Anterior cingulate cortex (tissue), 58 donors: Measurements from ENCODE around the gene PLET1.

Experiments used
- DNase-seq, 58 donors: peaks; one replicate each; lab custom pipeline; 2025; lab: John Stamatoyannopoulos, UW

The PLET1 gene, protein sequence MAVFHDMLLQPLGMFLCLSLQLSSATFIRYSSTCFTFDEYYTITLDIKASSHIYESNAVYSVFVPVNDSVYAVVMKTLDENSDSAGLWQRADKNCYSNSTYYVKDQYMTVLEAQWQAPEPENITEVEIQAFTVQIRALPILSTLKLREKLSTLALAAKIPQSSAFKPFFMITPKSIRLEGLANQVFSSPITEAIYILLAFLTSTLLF

DNA sequence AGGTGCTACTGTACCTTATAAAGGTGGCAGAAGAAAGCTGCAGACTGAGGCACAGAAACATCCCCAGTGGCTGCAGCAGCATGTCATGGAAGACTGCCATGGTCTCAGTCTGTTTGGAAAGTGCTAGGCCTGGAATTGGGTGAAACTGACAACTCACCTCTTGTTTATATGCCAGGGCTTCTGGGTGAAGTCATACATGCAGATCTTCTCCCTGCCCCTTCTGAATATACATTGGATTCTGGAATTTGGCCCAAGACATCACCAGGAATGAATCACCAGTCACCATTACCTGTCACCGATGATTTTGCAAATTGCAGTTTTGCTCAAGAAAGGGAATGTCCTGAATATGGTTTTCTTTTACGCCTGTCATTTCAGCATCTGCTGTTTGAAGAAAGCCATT, at the start of gene PLET1:
TSS of gene PLET1 (minus strand) at position 371 of the 400 bp plus-strand sequence. CDS start at position 100, 271 bp downstream.
- no peak for DNase-seq

DNA sequence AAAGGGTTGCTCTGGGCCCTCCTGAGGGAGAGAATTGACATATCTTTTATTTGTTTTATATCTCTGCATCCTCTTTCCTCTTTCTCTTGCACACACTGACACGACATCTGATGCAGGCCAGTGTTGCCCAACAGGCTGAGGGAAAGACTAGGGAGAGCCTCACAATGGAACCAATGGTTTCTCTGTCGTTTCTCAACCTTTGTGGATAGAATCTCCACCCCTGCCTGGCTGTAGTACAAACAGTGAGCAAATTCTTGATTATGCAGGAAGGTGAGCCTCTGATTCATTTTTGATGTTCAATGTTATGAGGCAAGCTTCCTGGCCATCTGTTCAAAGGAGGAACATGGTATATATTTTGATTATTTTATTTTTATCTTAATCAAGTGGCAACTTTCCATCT, 49.8 kb upstream of the PLET1 start:
- no peak for DNase-seq

DNA sequence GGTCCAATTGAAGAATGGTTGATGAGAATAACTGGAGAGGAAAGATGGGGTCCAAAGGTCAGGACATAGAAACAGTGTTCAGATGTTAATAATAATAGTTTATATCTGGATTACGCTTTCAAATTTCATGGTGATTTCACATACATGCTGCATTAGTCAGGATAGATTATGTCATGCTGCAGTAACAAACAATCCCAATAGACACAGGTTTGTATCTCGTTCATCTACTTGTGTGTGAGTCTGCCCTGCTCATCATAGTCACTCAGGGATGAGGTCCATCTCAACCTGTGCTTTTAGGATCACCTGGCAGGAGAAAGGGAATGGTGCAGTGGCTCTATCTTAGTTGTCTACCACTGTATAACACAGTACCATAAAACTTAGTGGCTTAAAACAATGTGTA, 48.0 kb upstream of the PLET1 start:
- no peak for DNase-seq

DNA sequence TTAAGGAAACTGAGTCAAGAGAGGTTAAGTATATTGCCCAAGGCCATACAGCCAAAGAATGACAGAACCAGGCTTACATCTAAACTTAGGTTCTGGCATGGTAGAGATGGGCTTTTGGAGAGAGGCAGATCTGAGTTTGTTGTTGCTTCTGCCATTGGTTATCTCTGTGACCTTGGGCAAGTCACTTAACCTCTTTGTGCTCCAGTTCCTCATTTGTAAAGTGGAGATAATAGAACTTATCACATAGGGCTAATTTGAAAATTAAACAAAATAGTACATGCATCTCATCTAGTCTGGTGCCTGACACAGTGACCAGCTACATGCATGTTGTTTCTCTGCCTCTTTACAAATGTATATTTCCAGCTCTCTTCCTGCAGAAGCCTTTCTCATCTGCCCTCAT, 47.0 kb upstream of the PLET1 start:
- DNase-seq = no peak

DNA sequence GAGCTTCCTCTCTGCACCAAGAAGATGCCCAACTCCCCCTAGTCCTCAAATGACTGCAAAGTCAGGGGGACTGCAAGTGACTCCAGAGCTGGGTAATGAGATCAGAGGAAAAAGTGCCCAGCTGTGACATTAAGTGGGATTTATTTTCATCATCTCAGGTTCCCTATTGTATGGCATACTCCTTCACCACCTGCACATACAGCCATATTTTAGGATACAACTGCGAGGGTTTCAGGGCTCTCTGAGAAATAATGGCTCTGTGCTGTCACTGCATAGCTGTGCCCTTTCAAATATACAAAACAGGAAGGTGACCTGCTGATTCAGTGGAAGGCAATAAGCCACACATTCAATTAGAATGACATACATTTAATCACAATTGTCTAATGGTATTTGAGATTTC, 45.6 kb upstream of the PLET1 start:
- no peak for DNase-seq

DNA sequence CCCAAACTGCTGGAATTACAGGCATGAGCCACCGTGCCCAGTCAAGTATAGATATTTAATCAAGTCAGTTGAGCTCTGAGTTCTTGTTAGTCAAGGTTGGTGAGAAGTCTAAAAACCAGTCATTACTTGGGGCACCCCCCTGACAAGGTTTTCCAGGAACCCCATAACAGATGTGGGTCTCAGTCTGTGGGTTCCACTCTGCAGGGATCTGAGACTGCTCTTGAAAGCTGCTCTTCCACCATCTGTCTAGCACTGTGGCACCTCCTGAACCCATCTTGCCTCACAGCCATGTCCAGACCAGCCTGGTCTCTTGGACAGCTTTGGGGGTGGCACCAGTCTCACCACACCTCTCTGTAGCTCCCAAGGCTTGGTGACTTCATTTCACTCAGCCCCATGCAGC, 44.3 kb upstream of the PLET1 start:
- no peak for DNase-seq

DNA sequence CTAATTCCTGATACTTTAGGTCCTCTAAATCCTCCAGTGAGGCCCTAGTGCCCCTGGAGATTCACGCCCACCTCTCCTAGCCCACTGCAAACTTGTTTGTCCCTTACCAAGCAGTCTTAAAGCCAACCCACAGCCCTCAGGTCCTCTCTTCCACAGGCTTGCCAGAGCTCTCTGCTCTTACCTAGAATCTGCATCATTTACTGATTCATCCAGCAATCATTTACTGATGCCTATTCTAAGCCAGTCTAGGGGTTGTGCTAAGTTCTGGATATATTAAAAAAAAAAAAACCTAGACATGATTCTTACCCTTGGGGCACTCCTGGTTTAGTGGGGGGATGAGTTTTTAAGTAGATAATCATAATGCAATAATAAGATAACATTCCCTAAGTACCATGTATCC, 43.0 kb upstream of the PLET1 start:
- DNase-seq = no peak

DNA sequence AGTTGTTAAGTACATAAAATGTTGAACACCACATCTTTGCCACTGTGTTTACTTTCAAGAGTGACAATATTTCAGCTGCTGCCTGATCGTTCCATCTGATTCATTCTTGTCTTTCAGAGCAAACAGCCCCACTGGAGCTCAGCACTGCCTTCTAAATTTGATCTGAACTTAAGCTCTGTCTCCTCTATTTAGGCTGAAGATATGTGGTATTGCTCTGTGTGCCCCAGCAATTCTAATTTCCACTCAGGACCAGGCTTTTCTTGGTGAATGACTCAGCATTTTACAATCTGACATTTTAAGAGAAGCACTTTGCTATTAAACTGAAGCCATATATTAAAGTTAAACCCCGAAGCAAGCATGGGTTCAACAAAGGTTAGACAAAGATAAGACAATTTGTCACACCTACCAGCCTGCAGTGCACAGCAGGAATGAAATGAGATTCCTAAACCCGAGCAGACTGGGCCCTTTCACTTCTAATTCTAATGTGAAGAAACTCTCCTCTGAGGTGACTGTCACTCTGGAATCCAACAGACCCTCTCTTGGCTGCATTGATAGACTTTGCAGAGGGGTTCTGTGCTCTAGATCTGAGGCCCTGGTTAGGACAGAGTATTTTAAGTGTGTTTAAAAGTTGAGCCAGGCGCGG, 41.7 kb upstream of the PLET1 start:
- no peak for DNase-seq

DNA sequence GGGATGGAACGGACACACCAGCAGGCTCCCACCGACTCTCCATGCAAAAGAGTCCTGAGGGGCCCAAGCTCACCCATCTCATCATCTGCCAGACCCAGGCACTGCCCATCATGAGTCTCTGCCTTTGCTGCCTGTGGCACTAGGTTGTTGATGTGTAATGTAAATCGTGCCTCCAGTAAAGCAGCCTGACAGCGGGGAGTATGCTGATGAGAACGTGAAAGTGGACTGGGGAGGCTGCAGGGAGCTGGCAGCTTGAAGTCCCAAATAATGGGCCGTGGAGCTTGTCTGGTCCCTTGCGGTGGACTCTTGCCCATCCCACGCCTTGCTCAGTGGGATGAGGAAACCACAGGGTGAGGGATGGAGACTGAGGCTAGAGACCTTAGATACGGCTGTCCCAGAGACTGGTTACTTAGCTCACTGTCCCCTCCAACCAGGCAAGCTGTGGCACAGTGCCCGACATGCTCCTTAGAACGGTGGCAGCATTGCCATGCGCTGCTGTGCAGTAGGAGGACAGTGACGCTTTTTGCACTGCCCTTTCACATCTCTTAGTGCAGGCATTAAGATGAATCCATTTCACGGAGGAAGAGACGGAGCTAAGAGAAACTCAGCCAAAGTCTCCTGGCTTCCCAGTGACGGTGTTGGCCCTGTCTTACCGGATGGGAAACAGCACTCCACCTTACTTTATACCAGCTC, 39.6 kb upstream of the PLET1 start:
- DNase-seq = peak in 36 of 58 donors; percentile 9 to 58 (median 26)

DNA sequence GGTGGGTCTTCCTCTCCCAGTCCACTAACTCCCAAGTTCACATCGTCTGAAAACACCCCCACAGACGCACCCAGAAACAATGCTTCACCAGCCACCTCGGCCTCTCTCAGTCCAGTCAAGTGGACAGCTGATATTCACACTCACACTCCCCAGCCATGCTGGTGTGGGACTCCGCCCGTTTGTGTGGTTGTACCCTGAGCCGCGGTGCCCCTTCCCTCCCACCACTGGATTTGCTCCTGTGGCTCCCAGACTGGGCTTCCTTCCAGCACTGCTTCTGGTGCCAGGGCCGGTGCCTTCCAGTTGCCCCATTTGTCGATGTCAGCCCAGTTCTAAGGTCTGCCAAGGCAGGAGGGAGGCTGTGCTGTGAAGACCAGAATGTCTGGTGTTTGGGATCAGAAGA, 37.9 kb upstream of the PLET1 start:
- DNase-seq = peak in 19 of 58 donors; percentile 7 to 50 (median 22)

DNA sequence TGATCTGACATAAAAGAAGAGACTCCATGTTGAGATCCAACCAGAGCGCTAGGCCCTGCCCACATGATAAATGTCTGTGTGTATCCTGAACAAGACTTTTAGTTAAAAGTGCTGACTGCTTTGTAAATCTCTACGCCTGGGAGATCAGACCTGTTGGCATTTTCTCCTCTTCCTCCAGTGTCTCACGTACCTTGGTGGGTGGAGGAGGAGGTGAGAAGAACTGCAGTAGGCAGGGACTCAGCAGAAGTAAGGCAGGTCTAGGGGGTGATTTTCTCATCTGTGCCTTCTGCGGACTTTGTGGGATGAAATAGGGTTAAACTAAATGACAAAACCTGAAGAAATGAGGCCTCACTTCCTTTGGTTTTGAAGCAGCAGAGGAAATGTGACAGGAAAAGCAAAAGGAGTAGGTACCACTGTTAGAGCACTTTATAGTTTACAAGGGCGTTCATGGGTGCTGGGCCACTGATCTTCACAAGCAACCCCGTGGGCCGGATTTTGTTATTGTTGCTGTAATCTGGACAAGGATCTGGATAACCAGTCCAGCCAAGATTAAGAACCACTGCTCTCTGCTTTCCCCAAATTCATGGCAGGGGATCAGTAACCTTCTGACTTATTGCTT, 36.7 kb upstream of the PLET1 start:
- no peak for DNase-seq

DNA sequence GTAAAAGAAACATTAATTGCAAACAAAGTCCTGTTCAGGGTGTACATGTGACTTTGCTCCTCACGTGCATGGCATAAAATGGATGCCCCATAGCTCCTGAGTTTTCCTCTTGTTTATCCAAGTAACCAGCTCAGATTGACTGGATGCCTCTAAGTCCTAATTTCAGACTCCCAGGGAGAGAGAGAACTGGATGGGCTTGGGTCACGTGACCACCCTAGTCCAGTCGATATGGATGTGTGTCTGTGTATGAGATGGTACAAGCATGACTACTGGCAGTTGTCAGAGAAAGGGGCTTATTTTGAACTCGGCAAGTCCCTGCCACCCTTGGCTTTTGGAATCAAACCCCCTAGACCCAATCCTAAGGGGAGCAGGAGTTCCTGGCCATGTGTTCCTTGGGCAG, 35.4 kb upstream of the PLET1 start:
- DNase-seq = no peak

DNA sequence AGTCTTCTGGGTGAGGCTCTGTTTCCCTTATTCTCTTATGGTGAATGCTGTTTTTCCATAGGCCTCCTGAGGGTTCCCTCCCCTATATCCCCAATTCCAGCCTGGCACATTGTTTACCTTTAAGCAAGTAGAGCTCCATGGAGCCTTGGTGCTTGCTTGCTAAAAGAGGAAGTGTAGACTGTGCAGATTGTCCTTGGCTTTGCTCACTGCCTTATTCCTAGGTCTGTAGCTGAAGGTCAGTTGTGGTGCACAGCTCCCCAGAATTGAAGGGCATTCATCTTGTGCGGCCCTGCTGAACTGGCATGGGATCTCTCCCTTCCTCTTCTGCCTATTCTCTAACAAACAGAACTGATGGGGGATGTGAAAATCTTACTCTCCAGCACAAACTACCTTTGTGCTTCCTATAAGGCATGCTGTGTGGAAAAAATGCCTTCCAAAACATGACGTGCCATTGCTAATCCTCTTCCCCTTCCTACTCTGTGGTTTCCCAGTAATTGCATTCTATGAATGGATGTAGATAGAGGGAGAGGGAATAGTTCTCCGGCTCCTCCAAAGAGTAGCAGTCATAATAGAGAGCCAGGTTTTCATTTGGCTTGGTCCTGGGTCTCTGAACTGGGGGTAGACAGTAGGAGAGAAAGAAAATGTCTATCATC, 34.2 kb upstream of the PLET1 start:
- no peak for DNase-seq

DNA sequence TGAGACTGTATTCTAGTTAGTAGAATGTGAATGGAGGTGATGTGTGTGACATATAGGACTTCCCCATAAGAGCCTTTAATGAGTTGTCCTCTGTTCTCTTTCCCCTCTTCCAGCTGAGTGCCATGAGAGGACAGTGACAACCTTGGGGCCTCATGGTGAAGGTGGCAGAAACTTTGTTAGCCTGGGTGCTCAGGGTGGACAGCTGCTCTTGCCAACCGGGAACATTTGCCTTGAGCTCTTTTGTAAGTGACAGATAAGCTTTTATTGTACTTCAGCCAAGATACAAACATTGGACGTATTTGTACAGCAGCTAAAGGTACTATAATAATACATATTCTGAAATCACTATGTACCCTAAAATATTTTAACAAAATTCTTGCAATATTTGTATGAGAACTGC, 33.0 kb upstream of the PLET1 start:
- no peak for DNase-seq

DNA sequence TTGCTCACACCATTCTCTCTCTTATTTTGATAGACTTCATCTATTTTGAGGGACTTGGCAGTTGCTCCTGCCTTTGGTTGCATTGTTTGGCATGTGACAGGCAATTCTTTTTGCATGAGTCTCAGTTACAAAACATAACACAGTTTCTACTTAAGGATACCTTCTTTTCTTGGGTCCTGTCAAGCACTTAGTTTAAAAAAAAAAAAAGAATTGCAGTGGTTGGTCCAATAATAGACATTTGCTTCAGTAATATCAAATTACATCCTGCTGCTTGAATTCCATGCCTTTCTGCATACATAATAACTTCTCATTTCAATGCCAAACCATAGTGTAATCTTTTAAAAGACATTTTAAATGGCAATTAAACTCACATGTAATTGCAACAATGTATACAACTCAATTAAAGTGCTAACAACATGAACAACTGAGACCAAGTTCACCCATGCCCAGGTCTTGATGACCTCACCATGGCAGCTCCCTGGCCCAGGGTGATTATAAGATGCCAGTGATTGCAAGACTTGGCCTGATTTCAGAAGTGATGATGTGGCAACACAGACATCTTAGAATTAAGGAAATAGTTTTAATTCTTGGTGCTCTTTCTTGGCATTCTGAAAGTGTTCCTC, 32.2 kb upstream of the PLET1 start:
- no peak for DNase-seq

DNA sequence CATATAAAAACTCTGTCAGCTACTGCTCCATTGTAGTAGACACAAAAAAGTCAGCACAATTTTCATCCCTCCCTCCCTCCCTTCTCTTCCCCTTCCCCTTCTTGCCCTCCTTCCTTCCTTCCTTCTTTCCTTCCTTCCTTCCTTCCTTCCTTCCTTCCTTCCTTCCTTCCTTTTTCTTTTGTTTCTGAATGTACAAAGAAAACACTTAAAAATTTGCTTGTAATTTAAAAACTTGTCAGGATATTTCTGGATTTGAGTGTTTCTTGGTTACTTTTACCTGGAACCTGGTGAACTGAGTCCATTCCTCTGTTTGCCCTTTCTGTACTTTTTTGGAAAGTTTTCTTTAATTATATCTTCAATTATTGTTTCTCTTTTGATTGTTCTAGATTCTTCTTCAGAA, 31.5 kb upstream of the PLET1 start:
- DNase-seq = no peak

DNA sequence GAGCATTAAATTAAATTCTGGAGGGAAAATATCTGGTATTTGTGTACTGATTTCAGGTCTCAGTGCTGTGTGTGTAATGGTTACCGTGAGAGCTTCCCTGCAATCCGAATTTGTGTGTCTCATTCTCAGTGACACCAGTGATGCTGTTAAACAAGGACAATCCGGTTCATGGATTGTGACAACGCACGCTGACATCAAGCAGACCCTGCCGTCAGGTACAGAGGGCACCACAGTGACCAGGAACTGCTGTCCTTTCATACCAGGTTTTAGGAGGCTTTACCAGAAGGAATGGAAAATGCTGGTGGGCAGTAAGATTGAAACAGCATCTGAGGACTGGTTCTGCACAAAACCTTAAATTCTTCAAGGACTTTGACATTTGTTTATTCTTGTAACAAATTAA, 30.5 kb upstream of the PLET1 start:
- DNase-seq = no peak

DNA sequence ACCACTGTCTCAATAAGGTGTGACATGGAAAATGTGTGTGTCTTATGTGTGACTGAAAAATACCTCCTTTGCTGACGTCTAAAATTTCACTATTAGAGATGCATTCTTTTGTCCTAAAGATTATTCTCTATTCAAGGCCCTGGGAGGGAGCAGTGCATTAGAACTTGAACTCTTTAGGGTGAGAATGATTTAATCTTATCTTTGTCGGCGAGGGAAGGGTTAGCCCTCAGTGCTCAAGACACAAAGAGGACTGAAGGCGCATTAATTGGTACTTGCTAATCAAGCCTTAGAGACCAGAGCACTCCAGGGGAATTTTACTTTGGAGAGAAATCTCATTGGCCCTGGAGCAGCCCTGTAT, 29.8 kb upstream of the PLET1 start:
- no peak for DNase-seq

DNA sequence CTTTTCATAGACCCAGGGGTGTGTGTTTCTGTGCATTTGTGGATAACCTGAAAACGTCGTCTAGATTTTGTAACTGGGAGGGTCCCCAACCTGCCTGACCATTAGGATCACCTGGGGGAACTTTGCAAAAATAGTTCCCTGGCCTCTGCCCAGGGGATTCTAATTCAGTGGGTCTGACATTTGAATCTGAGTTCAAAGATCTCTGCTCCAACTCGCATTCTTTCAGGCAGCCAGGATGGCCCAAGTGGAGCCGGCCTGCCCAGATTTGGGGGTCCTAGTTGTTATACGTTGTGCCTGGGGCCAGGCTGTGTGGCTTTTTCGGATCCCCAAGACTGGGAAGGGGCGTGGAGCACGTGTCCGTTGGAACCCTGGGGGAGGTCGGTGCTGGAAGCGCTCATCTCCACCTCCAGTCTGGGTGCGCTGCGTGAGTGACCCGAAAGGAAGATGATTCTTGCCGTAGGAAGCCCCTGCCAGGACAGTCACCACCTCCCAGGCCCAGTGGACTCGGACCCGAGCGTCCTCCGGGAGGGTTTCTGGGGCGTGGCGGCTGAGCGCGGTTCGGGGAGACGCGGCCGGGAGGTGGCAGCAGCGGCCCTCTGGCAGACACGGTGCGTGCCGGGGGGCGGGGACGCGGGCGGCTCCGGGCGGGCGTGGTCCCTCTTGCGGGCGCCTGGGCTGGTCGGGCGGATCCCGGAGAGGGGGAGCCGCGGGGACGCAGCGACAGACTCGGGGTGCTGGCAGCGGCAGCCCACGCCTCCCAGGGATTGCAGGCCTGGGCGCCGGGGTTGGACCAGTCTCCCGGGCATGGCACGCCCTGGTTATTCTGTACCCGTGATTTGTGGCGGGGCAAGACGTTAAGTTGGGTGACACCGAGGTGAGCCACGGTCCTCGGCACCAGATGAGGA, 29.2 kb upstream of the PLET1 start:
- peak in 57 of 58 donors; percentile 27 to 89 (median 72) for DNase-seq

DNA sequence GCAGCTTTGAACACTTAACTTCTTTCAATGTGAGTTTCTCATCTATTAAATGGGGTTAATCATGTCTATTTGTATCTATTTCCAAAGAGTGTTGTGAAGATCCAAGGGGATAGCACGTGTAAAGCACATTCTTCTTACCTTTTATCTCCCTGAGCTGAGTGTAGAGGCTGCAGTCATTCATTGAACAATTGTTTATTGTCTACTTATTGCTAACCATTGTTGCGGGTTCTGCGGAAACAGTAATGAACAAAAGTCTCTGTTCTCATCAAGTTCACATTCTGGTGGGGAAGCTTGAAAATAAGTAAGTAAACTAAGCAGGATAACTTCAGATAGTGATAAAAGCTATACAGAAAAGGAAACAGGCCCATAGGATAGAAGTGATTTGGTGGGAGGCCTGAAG, 27.4 kb upstream of the PLET1 start:
- DNase-seq = peak in 1 of 58 donors; percentile 50
